T-cell (primary cell): ENCODE results near the gene LPIN3. TPM values are rescaled to one million over a fixed set of nuclear protein-coding genes. Genes with fewer than 3 reads are reported as not detected.

ENCODE experiments used
- ATAC-seq, 4 experiments: fragments of 200-7000 bp in 3 of 4; fragments of 150-1000 bp in 1 of 4; cut with Tn5 transposase; replicated peaks in 1 of 4; 1 replicate in 3 of 4; 2 replicates in 1 of 4; pipeline ENCODE4 v1.10.0; 2021; ENCODE audit warnings: moderate library complexity in 3 of 4, mild to moderate bottlenecking in 2 of 4, moderate number of reproducible peaks in 1 of 4
- CTCF ChIA-PET, 2 donors: fragments of 300-600 bp; sonication (Branson Sonifier 250); formaldehyde crosslinking; loops; one replicate each; lab custom pipeline; 2022; ENCODE audit warnings: antibody characterized with exemption in 2 of 2; lab: Charles Lee
- POLR2A ChIA-PET, 2 donors: fragments of 300-600 bp; sonication (Branson Sonifier 250); formaldehyde crosslinking; loops; one replicate each; lab custom pipeline; 2022; ENCODE audit warnings: antibody characterized with exemption in 2 of 2; lab: Charles Lee
- DNase-seq, 35 experiments: peaks; one replicate each; pipeline versions ENCODE4 v3.0.0 to v3.0.0-alpha.2; 2013 to 2023
- H3K27ac ChIP-seq: one replicate; pipeline ENCODE4 v1.5.1; 2013; ENCODE audit warnings: low read length
- H3K27me3 ChIP-seq, 2 experiments: replicated peaks in 1 of 2; 1 replicate in 1 of 2; 2 replicates in 1 of 2; pipeline versions ENCODE4 v1.6.1 to v1.7.0; 2013; ENCODE audit warnings: low read length in 1 of 2, mixed read lengths in 1 of 2; ENCODE audit not compliant: control insufficient read depth in 2 of 2, insufficient read depth in 2 of 2; ENCODE audit errors: extremely low read depth in 1 of 2
- H3K36me3 ChIP-seq, 2 donors: 1 replicate in 1 of 2; 2 replicates in 1 of 2; pipeline versions ENCODE4 v1.6.1 to v1.7.0; 2013; ENCODE audit warnings: low read length in 1 of 2; ENCODE audit not compliant: control insufficient read depth in 2 of 2, insufficient read depth in 1 of 2; ENCODE audit errors: extremely low read depth in 1 of 2
- H3K4me1 ChIP-seq, 2 experiments: 1 replicate in 1 of 2; 2 replicates in 1 of 2; pipeline versions ENCODE4 v1.6.1 to v1.7.0; 2013; ENCODE audit warnings: low read length in 2 of 2, mixed read lengths in 1 of 2; ENCODE audit not compliant: insufficient read depth in 2 of 2, control insufficient read depth in 1 of 2; ENCODE audit errors: extremely low read depth in 1 of 2
- H3K4me3 ChIP-seq, 2 donors: 1 replicate in 1 of 2; 2 replicates in 1 of 2; pipeline versions ENCODE4 v1.5.1 to v1.7.0; 2013; ENCODE audit warnings: mild to moderate bottlenecking in 2 of 2, low read length in 1 of 2, moderate library complexity in 1 of 2; ENCODE audit not compliant: control insufficient read depth in 1 of 2; ENCODE audit errors: extremely low read depth in 1 of 2
- H3K9me3 ChIP-seq: 2 replicates; pipeline ENCODE4 v1.7.0; 2013
- H3K27ac Mint-ChIP-seq, 2 donors: one replicate each; pipeline ENCODE4 v1.8.0; 2020 to 2021; ENCODE audit warnings: mild to moderate bottlenecking in 2 of 2, mixed read lengths in 2 of 2
- H3K27me3 Mint-ChIP-seq, 2 donors: one replicate each; pipeline ENCODE4 v1.8.0; 2021 to 2022; ENCODE audit warnings: mixed read lengths in 2 of 2
- H3K36me3 Mint-ChIP-seq: one replicate; pipeline ENCODE4 v1.8.0; 2021; ENCODE audit warnings: mixed read lengths
- H3K4me1 Mint-ChIP-seq, 3 donors: one replicate each; pipeline ENCODE4 v1.8.0; 2020 to 2022; ENCODE audit warnings: mixed read lengths in 3 of 3, mild to moderate bottlenecking in 1 of 3
- H3K4me3 Mint-ChIP-seq, 3 donors: one replicate each; pipeline ENCODE4 v1.8.0; 2020 to 2022; ENCODE audit warnings: mild to moderate bottlenecking in 3 of 3, mixed read lengths in 3 of 3, moderate library complexity in 3 of 3
- H3K9me3 Mint-ChIP-seq, 3 donors: one replicate each; pipeline ENCODE4 v1.8.0; 2020 to 2022; ENCODE audit warnings: mixed read lengths in 3 of 3
- WGBS: methylation state at CpG from one replicate; pipeline ENCODE4 v1.1.5; 2013; ENCODE audit warnings: missing lambda C conversion rate; ENCODE audit not compliant: insufficient coverage; 5-methylcytosine and 5-hydroxymethylcytosine counted together
- total RNA-seq, 35 experiments: library from RNA in 6 of 35; stranded (reverse) in 6 of 35; fragments of 120-200 nt in 1 of 35; gene quantifications; one replicate each; pipeline versions ENCODE4 v1.2.1 to v1.2.4 and lab custom pipeline; 2013 to 2026

Gene LPIN3
- total RNA-seq, 5 donors from 2014 or later (not counting 1 experiment from before 2014, with no cell fraction given): 0.16 to 0.80 (median 0.46) TPM

GRCh38 chr20:41392871-41393704 lies 52.5 kb downstream of the LPIN3 start:
- DNase-seq (no peak), ATAC-seq (no peak)
- ChIA-PET POLR2A (no interaction called here), CTCF (interaction anchor here in 1 of 2 donors (0.5 kb wide), 1 partner anchor 83 kb away, joined by 3 read pairs; no protein-coding TSS in a partner anchor)
- 82% methylated on average over 8 of the region's 12 CpGs for WGBS
- Histone ChIP-seq H3K36me3 (no peaks in the 10 kb centered on the region), H3K4me1 (no peaks in the 10 kb centered on the region), H3K9me3 (no peaks in the 10 kb centered on the region), H3K27me3 (peaks cover 0 to 4% of the 10 kb centered on the region in 2 experiments), H3K4me3 (no peak overlapping the region), H3K27ac (no peak overlapping the region)
- Mint-ChIP-seq H3K4me1 (no peaks in the 10 kb centered on the region), H3K27me3 (no peaks in the 10 kb centered on the region), H3K36me3 (no peaks in the 10 kb centered on the region), H3K9me3 (no peaks in the 10 kb centered on the region), H3K4me3 (no peak overlapping the region), H3K27ac (no peak overlapping the region)

GRCh38 chr20:41393705-41394066 lies 53.1 kb downstream of the LPIN3 start:
- no peak overlapping the region for H3K27ac Mint-ChIP-seq
- H3K36me3 ChIP-seq: no peaks in the 10 kb centered on the region
- H3K27me3 ChIP-seq: peaks cover 0 to 4% of the 10 kb centered on the region in 2 experiments
- H3K27me3 Mint-ChIP-seq: no peaks in the 10 kb centered on the region
- ATAC-seq (no peak), DNase-seq (no peak)
- WGBS: 80% methylated on average over 2 of the region's 3 CpGs
- no peak overlapping the region for H3K27ac ChIP-seq
- no peaks in the 10 kb centered on the region for H3K4me1 ChIP-seq
- no peaks in the 10 kb centered on the region for H3K36me3 Mint-ChIP-seq
- no peaks in the 10 kb centered on the region for H3K9me3 Mint-ChIP-seq
- no peak overlapping the region for H3K4me3 Mint-ChIP-seq
- CTCF ChIA-PET: no interaction called here
- POLR2A ChIA-PET: no interaction called here
- no peak overlapping the region for H3K4me3 ChIP-seq
- H3K9me3 ChIP-seq: no peaks in the 10 kb centered on the region
- no peaks in the 10 kb centered on the region for H3K4me1 Mint-ChIP-seq

- Mint-ChIP-seq H3K27me3 (no peaks in the 10 kb centered on the region), H3K9me3 (no peaks in the 10 kb centered on the region), H3K27ac (no peak overlapping the region), H3K36me3 (no peaks in the 10 kb centered on the region), H3K4me1 (no peaks in the 10 kb centered on the region), H3K4me3 (no peak overlapping the region)
- Histone ChIP-seq H3K4me3 (no peak overlapping the region), H3K9me3 (no peaks in the 10 kb centered on the region), H3K27ac (no peak overlapping the region), H3K36me3 (no peaks in the 10 kb centered on the region), H3K27me3 (peaks cover 0 to 4% of the 10 kb centered on the region in 2 experiments), H3K4me1 (no peaks in the 10 kb centered on the region)
- ATAC-seq (no peak), DNase-seq (no peak)
- ChIA-PET POLR2A (no interaction called here), CTCF (no interaction called here)
- WGBS: 67% methylated on average over 2 of the region's 2 CpGs
Measured at GRCh38 chr20:41394081-41394480, 53.5 kb downstream of the LPIN3 start.

GRCh38 chr20:41394931-41395666 lies 54.5 kb downstream of the LPIN3 start:
- H3K9me3 Mint-ChIP-seq: no peaks in the 10 kb centered on the region
- ATAC-seq (no peak), DNase-seq (no peak)
- no peak overlapping the region for H3K27ac Mint-ChIP-seq
- no peaks in the 10 kb centered on the region for H3K4me1 Mint-ChIP-seq
- Histone ChIP-seq H3K9me3 (no peaks in the 10 kb centered on the region), H3K27me3 (peaks cover 0 to 4% of the 10 kb centered on the region in 2 experiments), H3K27ac (no peak overlapping the region), H3K36me3 (no peaks in the 10 kb centered on the region), H3K4me3 (no peak overlapping the region), H3K4me1 (no peaks in the 10 kb centered on the region)
- no peaks in the 10 kb centered on the region for H3K27me3 Mint-ChIP-seq
- no peaks in the 10 kb centered on the region for H3K36me3 Mint-ChIP-seq
- no peak overlapping the region for H3K4me3 Mint-ChIP-seq
- CTCF ChIA-PET: no interaction called here
- POLR2A ChIA-PET: no interaction called here
- WGBS: 92% methylated on average over 4 of the region's 9 CpGs

GRCh38 chr20:41395667-41396664 lies 55.3 kb downstream of the LPIN3 start:
- 64% methylated on average over 7 of the region's 18 CpGs for WGBS
- peaks cover 0 to 4% of the 10 kb centered on the region in 2 experiments for H3K27me3 ChIP-seq
- Mint-ChIP-seq H3K36me3 (no peaks in the 10 kb centered on the region), H3K4me3 (no peak overlapping the region), H3K4me1 (no peaks in the 10 kb centered on the region), H3K27ac (no peak overlapping the region), H3K9me3 (no peaks in the 10 kb centered on the region), H3K27me3 (no peaks in the 10 kb centered on the region)
- no peak for ATAC-seq
- H3K4me3 ChIP-seq: no peak overlapping the region
- H3K9me3 ChIP-seq: no peaks in the 10 kb centered on the region
- ChIA-PET CTCF (no interaction called here), POLR2A (no interaction called here)
- no peaks in the 10 kb centered on the region for H3K4me1 ChIP-seq
- no peaks in the 10 kb centered on the region for H3K36me3 ChIP-seq
- no peak overlapping the region for H3K27ac ChIP-seq
- no peak for DNase-seq

GRCh38 chr20:41398408-41398807 lies 57.8 kb downstream of the LPIN3 start:
- H3K36me3 ChIP-seq: peaks cover 4% of the 10 kb centered on the region in 2 donors
- H3K4me1 ChIP-seq: no peaks in the 10 kb centered on the region
- POLR2A ChIA-PET: no interaction called here
- no peak overlapping the region for H3K4me3 ChIP-seq
- no peak overlapping the region for H3K27ac ChIP-seq
- CTCF ChIA-PET: no interaction called here
- DNase-seq (no peak), ATAC-seq (no peak)
- no peaks in the 10 kb centered on the region for H3K9me3 ChIP-seq
- no peaks in the 10 kb centered on the region for H3K27me3 Mint-ChIP-seq
- H3K27me3 ChIP-seq: peaks cover 0 to 4% of the 10 kb centered on the region in 2 experiments
- no peaks in the 10 kb centered on the region for H3K9me3 Mint-ChIP-seq
- H3K4me3 Mint-ChIP-seq: no peak overlapping the region
- H3K27ac Mint-ChIP-seq: no peak overlapping the region
- no CpG with 5 or more reads among the region's 2 CpGs for WGBS
- H3K36me3 Mint-ChIP-seq: peaks cover 12% of the 10 kb centered on the region
- peaks cover 0 to 5% (median 0%) of the 10 kb centered on the region in 3 donors for H3K4me1 Mint-ChIP-seq
